GM12801 (cell line): Measurements from ENCODE around the gene PGAP6.

Source experiments
- CTCF ChIP-seq: IDR thresholded peaks from one replicate; pipeline ENCODE4 v1.5.1; 2011; ENCODE audit warnings: control low read depth; ENCODE audit not compliant: insufficient read length; ENCODE audit errors: extremely low read depth

The PGAP6 gene, protein sequence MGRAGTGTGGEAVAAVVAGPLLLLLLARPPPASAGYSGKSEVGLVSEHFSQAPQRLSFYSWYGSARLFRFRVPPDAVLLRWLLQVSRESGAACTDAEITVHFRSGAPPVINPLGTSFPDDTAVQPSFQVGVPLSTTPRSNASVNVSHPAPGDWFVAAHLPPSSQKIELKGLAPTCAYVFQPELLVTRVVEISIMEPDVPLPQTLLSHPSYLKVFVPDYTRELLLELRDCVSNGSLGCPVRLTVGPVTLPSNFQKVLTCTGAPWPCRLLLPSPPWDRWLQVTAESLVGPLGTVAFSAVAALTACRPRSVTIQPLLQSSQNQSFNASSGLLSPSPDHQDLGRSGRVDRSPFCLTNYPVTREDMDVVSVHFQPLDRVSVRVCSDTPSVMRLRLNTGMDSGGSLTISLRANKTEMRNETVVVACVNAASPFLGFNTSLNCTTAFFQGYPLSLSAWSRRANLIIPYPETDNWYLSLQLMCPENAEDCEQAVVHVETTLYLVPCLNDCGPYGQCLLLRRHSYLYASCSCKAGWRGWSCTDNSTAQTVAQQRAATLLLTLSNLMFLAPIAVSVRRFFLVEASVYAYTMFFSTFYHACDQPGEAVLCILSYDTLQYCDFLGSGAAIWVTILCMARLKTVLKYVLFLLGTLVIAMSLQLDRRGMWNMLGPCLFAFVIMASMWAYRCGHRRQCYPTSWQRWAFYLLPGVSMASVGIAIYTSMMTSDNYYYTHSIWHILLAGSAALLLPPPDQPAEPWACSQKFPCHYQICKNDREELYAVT

DNA sequence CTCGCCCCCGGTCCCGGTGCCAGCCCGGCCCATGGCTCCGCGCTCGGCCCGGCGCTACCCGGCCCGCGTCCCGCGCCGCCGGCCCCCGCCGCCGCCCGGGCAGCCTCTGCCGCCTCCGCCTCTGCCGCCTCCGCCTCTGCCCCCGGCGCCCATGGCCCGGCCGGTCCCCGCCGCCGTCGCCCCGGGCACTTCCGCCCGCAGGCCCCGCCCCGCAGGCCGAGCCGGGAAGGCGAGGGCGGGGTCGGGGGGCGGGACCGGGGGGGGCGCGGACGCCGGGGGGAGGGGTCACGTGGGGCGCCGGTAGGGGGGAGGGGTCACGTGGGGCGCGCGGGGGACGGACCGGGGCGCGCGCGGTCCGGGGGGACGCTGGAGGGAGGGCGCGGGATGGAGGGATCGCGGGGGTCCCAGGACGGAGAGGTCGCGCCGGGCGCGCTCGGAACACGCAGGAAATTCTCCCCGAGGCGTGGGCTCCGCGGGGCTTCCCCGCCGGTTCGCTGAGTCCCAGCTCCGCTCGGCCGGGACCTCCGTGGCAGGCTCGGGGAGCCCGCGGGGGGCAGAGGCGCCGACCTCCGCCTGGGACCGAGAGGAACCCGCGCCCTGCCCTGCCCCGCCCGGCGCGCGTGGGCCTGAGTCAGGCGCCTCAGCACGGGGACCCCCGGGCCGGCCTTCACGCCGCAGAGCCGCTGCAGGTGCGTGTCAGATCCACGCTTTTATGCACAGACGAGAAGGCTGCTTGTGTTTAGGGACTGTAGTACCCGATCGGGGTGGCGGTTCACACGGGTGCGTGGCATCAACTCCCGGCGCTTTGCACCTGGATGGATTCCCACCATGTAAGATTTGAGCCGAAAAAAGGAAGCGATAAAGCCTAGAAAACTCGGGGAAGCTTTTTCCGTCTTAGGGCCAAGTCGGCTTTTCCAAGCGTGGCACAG is at the start of gene PGAP6:
Gene PGAP6 (minus strand): TSS at position 190 of the 929 bp plus-strand sequence. CDS start 157 bp downstream, at position 33.
- TF ChIP-seq CTCF, result no peak

- no peak for TF ChIP-seq CTCF
Observed at GRCh38 chr16:430904-431303, 49.1 kb upstream of the PGAP6 start.

GRCh38 chr16:427250-427649 is 45.5 kb upstream of the PGAP6 start:
- no peak for TF ChIP-seq CTCF

GRCh38 chr16:426906-427249 is 45.1 kb upstream of the PGAP6 start:
- no peak for TF ChIP-seq CTCF

- TF ChIP-seq CTCF, result no peak
Observed at GRCh38 chr16:426115-426905, 44.5 kb upstream of the PGAP6 start.

DNA sequence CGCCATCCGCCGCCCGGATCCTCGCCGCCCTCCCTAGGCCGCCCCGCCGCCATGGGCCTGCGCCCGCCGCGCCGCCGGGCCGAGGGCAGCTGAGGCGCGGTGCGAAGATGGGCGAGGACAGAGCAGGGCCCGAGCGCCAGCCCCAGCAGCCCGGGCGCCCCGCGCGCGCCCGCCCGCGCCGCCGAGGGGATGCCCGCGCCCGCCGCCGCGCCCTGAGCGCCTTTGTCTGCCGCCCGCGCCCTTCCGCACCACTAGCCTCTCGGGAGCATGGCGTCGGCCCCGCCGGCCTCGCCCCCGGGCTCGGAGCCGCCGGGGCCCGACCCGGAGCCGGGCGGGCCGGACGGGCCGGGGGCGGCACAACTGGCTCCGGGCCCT is 43.9 kb upstream of the PGAP6 start:
- no peak for TF ChIP-seq CTCF
